Endothelial cell of umbilical vein (primary cell): ENCODE data around the gene TRIM14. TPM values are rescaled to one million over a fixed set of nuclear protein-coding genes. Genes with fewer than 3 reads are reported as not detected.

Experiments
- BruUV-seq: library from RNA; stranded (reverse); fragments of 400-500 nt; replicated peaks from 2 replicates; lab custom pipeline; 2021; lab: Mats Ljungman, UMichigan
- CTCF ChIA-PET: fragments of 300-600, 350-600 bp; sonication (Branson Sonifier 250); formaldehyde crosslinking; loops from one replicate; lab custom pipeline; 2021; ENCODE audit warnings: antibody characterized with exemption, inconsistent platforms; lab: Charles Lee
- POLR2A ChIA-PET: fragments of 300-600, 350-600 bp; sonication (Branson Sonifier 250); formaldehyde crosslinking; loops from one replicate; lab custom pipeline; 2021; ENCODE audit warnings: antibody characterized with exemption, inconsistent platforms; lab: Charles Lee
- DNase-seq: peaks from one replicate; pipeline ENCODE4 v3.0.0-alpha.2; 2011; ENCODE audit warnings: low read depth, low spot score
- FAIRE-seq: peaks from 2 replicates; lab custom pipeline; 2011; peaks lifted over from hg19 to GRCh38; lab: Jason Lieb, UNC
- H2AFZ ChIP-seq: 2 replicates; pipeline ENCODE4 v1.6.0; 2012; ENCODE audit warnings: low read depth, low read length, control low read depth, inconsistent platforms
- H3K27ac ChIP-seq: 2 replicates; pipeline ENCODE4 v1.5.1; 2011; ENCODE audit warnings: low read depth, mild to moderate bottlenecking, control low read depth, low read length, moderate library complexity; ENCODE audit not compliant: insufficient read depth
- H3K27me3 ChIP-seq, 2 experiments: 2 replicates each; pipeline versions ENCODE4 v1.6.0 to v1.6.1; 2011; ENCODE audit warnings: low read length in 2 of 2, mixed read lengths in 1 of 2; ENCODE audit not compliant: control insufficient read depth in 2 of 2, insufficient read depth in 2 of 2
- H3K36me3 ChIP-seq, 2 experiments: 2 replicates in 1 of 2; 3 replicates in 1 of 2; pipeline ENCODE4 v1.5.1; 2011; ENCODE audit warnings: low read length in 2 of 2, mild to moderate bottlenecking in 1 of 2, moderate library complexity in 1 of 2; ENCODE audit not compliant: control insufficient read depth in 2 of 2, insufficient read depth in 2 of 2; ENCODE audit errors: extremely low read depth in 1 of 2
- H3K4me1 ChIP-seq: 3 replicates; pipeline ENCODE4 v1.5.1; 2011; ENCODE audit warnings: mild to moderate bottlenecking, low read length; ENCODE audit not compliant: control insufficient read depth, insufficient read depth; ENCODE audit errors: extremely low read depth
- H3K4me2 ChIP-seq: 2 replicates; pipeline ENCODE4 v1.6.1; 2011; ENCODE audit warnings: low read length, control low read depth, mixed read lengths; ENCODE audit not compliant: insufficient read depth
- H3K4me3 ChIP-seq, 3 experiments: fragments of 200-600 bp in 1 of 3; sonication (generic), shearing (Covaris generic) in 1 of 3; replicated peaks in 1 of 3; 2 replicates each; pipeline ENCODE4 v1.5.1; 2011 to 2016; ENCODE audit warnings: control low read depth in 3 of 3, low read length in 3 of 3, mild to moderate bottlenecking in 2 of 3, inconsistent platforms in 1 of 3, low read depth in 1 of 3, moderate library complexity in 1 of 3; ENCODE audit not compliant: insufficient read depth in 1 of 3
- H3K79me2 ChIP-seq: 2 replicates; pipeline ENCODE4 v1.6.0; 2012; ENCODE audit warnings: low read length, inconsistent platforms; ENCODE audit not compliant: control insufficient read depth, insufficient read depth
- H3K9ac ChIP-seq: replicated peaks from 2 replicates; pipeline ENCODE3; 2011; ENCODE audit warnings: low read length, control low read depth; ENCODE audit not compliant: insufficient read depth; ENCODE audit errors: extremely low read depth
- H3K9me1 ChIP-seq: replicated peaks from 3 replicates; pipeline ENCODE4 v1.6.0; 2011; ENCODE audit warnings: mild to moderate bottlenecking, low read length; ENCODE audit not compliant: control insufficient read depth, insufficient read depth; ENCODE audit errors: extremely low read depth
- H3K9me3 ChIP-seq: replicated peaks from 2 replicates; pipeline ENCODE4 v1.5.1; 2012; ENCODE audit warnings: low read length, inconsistent platforms; ENCODE audit not compliant: control insufficient read depth, insufficient read depth
- H4K20me1 ChIP-seq: replicated peaks from 2 replicates; pipeline ENCODE3; 2011; ENCODE audit warnings: mild to moderate bottlenecking, low read length; ENCODE audit not compliant: control insufficient read depth, insufficient read depth; ENCODE audit errors: extremely low read depth
- EZH2 ChIP-seq: IDR thresholded peaks from 2 replicates; pipeline ENCODE4 v1.6.1; 2012; ENCODE audit warnings: borderline replicate concordance, low read depth, mild to moderate bottlenecking, moderate library complexity, low read length, inconsistent platforms; ENCODE audit not compliant: severe bottlenecking
- JUN ChIP-seq: IDR thresholded peaks from 2 replicates; pipeline ENCODE4 v1.6.1; 2011; ENCODE audit warnings: borderline replicate concordance, low read depth; ENCODE audit not compliant: insufficient read length, insufficient read depth
- MAX ChIP-seq: IDR thresholded peaks from 2 replicates; pipeline ENCODE4 v1.6.1; 2011; ENCODE audit not compliant: insufficient read depth, insufficient read length
- MYC ChIP-seq: IDR thresholded peaks from one replicate; pipeline ENCODE4 v1.6.1; 2011; ENCODE audit warnings: mild to moderate bottlenecking, low read depth, low read length
- POLR2AphosphoS5 ChIP-seq: IDR thresholded peaks from 2 replicates; pipeline ENCODE4 v1.6.1; 2012; ENCODE audit warnings: low read depth, mild to moderate bottlenecking, control low read depth, low read length, moderate library complexity; ENCODE audit not compliant: insufficient read depth
- dilution Hi-C: fragments of 300-500 bp; cut with MboI; formaldehyde crosslinking; loops from one replicate; pipeline ENCODE4 v1.15.0; 2019; ENCODE audit warnings: low sequenced_read_pairs; ENCODE audit not compliant: extremely low pct_ligation_motif_present
- intact Hi-C: fragments of 100-400 bp; cut with micrococcal nuclease; formaldehyde crosslinking; loops from one replicate; pipeline ENCODE4 v1.10.0; 2022
- polyA plus RNA-seq, 4 experiments: library from polyadenylated mRNA; depleted of rRNA in 3 of 4; stranded (reverse) in 3 of 4; unstranded in 1 of 4; fragments of >200 nt; gene quantifications; 2 replicates each; pipeline versions ENCODE4 v1.2.1 to v1.2.3, GENCODE V29; 2011 to 2012; ENCODE audit warnings: missing spikeins in 1 of 4
- total RNA-seq: library from RNA; stranded (reverse); gene quantifications from 2 replicates; pipeline ENCODE4 v1.2.3, GENCODE V29; 2021

Gene TRIM14
- total and polyA plus RNA-seq, 2 donors (not counting 3 experiments of a cell fraction or from before 2014, with no cell fraction given) = 4.8 to 10.7 TPM

DNA sequence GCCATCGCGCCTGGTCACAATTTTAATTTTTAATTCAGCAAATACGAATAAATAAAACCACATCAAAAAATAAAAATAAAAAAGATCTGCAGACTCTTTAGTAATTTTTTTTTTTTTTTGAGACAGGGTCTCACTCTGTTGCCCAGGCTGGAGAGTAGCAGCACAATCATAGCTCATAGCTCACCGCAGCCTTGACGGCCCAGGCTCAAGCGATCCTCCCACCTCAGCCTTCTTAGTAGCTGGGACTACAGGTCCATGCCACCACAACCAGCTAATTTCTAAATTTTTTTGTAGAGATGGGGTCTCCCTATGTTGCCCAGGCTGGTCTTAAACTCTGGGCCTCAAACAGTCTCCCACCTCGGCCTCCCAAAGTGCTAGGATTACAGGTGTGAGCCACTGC, 48.3 kb downstream of the TRIM14 start:
- Histone ChIP-seq H3K9ac (no peak overlapping the region), H4K20me1 (no peaks in the 10 kb centered on the region), H3K4me3 (no peak overlapping the region), H3K36me3 (peaks cover 1 to 5% of the 10 kb centered on the region in 2 experiments), H3K4me1 (no peaks in the 10 kb centered on the region), H3K27me3 (no peaks in the 10 kb centered on the region), H2AFZ (no peak overlapping the region), H3K79me2 (peaks cover 30% of the 10 kb centered on the region), H3K4me2 (no peak overlapping the region), H3K9me3 (no peaks in the 10 kb centered on the region), H3K27ac (no peak overlapping the region), H3K9me1 (no peaks in the 10 kb centered on the region)
- ChIA-PET POLR2A (no interaction called here), CTCF (interaction anchor here (1.6 kb wide), 1 partner anchor 14 kb away, joined by 4 read pairs; the partner anchor contains the start of gene NANS)
- intact Hi-C loops = loop anchor here (5.0 kb wide), 2 partner anchors 122 to 722 kb away; partner anchors contain the start of gene CORO2A
- DNase-seq (no peak), FAIRE-seq (no peak)
- BruUV-seq = no TSS peak
- dilution Hi-C loops = no loop called here
- no peak for TF ChIP-seq EZH2
- TF ChIP-seq JUN = no peak
- no peak for TF ChIP-seq MAX

- dilution Hi-C loops = no loop called here
- POLR2A ChIA-PET = no interaction called here
Observed at GRCh38 chr9:98069551-98069950, 49.5 kb downstream of the TRIM14 start.

More at GRCh38 chr9:98069551-98069950, 49.5 kb downstream of the TRIM14 start:
- TF ChIP-seq MYC (no peak), EZH2 (no peak), POLR2AphosphoS5 (no peak)
- CTCF ChIA-PET = interaction anchor here (1.2 to 1.6 kb wide), 2 partner anchors 13 to 147 kb away, joined by 4 to 5 read pairs; partner anchors contain the start of genes NANS and TRMO
- DNase-seq = no peak
- Histone ChIP-seq H3K27me3 (no peaks in the 10 kb centered on the region), H3K36me3 (peaks cover 5 to 8% of the 10 kb centered on the region in 2 experiments), H4K20me1 (no peaks in the 10 kb centered on the region), H3K4me1 (no peaks in the 10 kb centered on the region), H3K9ac (no peak overlapping the region), H3K4me2 (no peak overlapping the region), H2AFZ (no peak overlapping the region), H3K9me1 (no peaks in the 10 kb centered on the region), H3K27ac (no peak overlapping the region), H3K79me2 (peaks cover 30% of the 10 kb centered on the region), H3K4me3 (no peak overlapping the region), H3K9me3 (no peaks in the 10 kb centered on the region)
- FAIRE-seq = no peak
- intact Hi-C loops = no loop called here
- no TSS peak for BruUV-seq
